ENCODE results near the gene SEZ6. TPM values are rescaled to one million over a fixed set of nuclear protein-coding genes. Genes with fewer than 3 reads are reported as not detected.

Gene SEZ6
- total and polyA plus RNA-seq, 10 of the 15 experiments (the other 5 are each of a cell fraction or from before 2014, with no cell fraction given): 0.05 to 0.87 (median 0.17) TPM; not detected in 4

GRCh38 chr17:28968914-28969295, 36.9 kb downstream of the SEZ6 start:
- no peak for DNase-seq (ENCODE audit: low read depth, low spot score)
- FAIRE-seq: no peak
- in situ Hi-C loops (cut with MboI): loop anchor here (5.0 kb wide), 1 partner anchor 153 kb away; no protein-coding TSS in a partner anchor

GRCh38 chr17:28968231-28968913, 37.5 kb downstream of the SEZ6 start:
- ATAC-seq (no peak), DNase-seq (ENCODE audit: low read depth, low spot score) (no peak), FAIRE-seq (no peak)
- Histone ChIP-seq H4K20me1 (ENCODE audit: control insufficient read depth, insufficient read depth) (no peaks in the 10 kb centered on the region), H3K4me2 (ENCODE audit: control insufficient read depth, insufficient read depth) (no peak overlapping the region), H3K79me2 (ENCODE audit: control insufficient read depth, insufficient read depth, low read length) (no peaks in the 10 kb centered on the region), H3K9ac (ENCODE audit: control insufficient read depth, insufficient read depth, low read length) (no peak overlapping the region), H3K36me3 (ENCODE audit: control insufficient read depth in 2 of 2, insufficient read depth in 2 of 2, low read length in 1 of 2) (no peaks in the 10 kb centered on the region), H3K4me1 (ENCODE audit: control insufficient read depth, insufficient read depth, low read length) (peaks cover 3% of the 10 kb centered on the region; the same call in 1 of the 2 replicates), H3K27me3 (replicated peaks in 1 of 2; ENCODE audit: control insufficient read depth in 2 of 2, insufficient read depth in 2 of 2, low read length in 1 of 2) (peaks cover 0 to 2% of the 10 kb centered on the region in 2 experiments; a peak in 1 of 4 replicates), H2AFZ (ENCODE audit: control insufficient read depth, low read depth, low read length) (no peak overlapping the region), H3K27ac (ENCODE audit: control insufficient read depth, insufficient read depth) (no peak overlapping the region), H3K4me3 (no peak overlapping the region), H3K9me3 (replicated peaks; ENCODE audit: control insufficient read depth, insufficient read depth, low read length) (no peaks in the 10 kb centered on the region)
- CTCF ChIA-PET: interaction anchor here (1.5 to 4.1 kb wide), 3 partner anchors 15 to 149 kb away, joined by 3 to 36 read pairs (median 21); no protein-coding TSS in a partner anchor
- no TSS peak for BruUV-seq (replicated peaks)
- TF ChIP-seq SMC3 (IDR thresholded peaks at IDR 0.05; ENCODE audit: borderline replicate concordance, low read length): no peak
- TF ChIP-seq YY1 (IDR thresholded peaks at IDR 0.05; ENCODE audit: low read depth, low read length): no peak
- TF ChIP-seq MYC (IDR thresholded peaks at IDR 0.05; ENCODE audit: insufficient read depth, insufficient read length, insufficient replicate concordance, low read length, severe bottlenecking): no peak
- no peak for TF ChIP-seq RBBP5 (conservative IDR thresholded peaks at IDR 0.05)
- no peak for TF ChIP-seq SREBF2 (IDR thresholded peaks at IDR 0.05; ENCODE audit: low read length)
- SMC1A ChIA-PET (ENCODE audit: uncharacterized antibody, unreplicated experiment): interaction anchor here (1.0 to 1.7 kb wide), 4 partner anchors 132 to 149 kb away, joined by 3 to 5 read pairs (median 3); no protein-coding TSS in a partner anchor
- RAD21 ChIA-PET (ENCODE audit: unreplicated experiment): interaction anchor here (0.7 kb wide), 1 partner anchor 149 kb away, joined by 3 read pairs; no protein-coding TSS in a partner anchor
- in situ Hi-C loops (cut with MboI) (loop anchor here (5.0 kb wide), 1 partner anchor 154 kb away; no protein-coding TSS in a partner anchor), intact Hi-C loops (cut with micrococcal nuclease; ENCODE audit: unreplicated experiment) (no loop called here)
- POLR2A ChIA-PET: no interaction called here
- WGBS (ENCODE audit: insufficient coverage, insufficient replicate concordance, low lambda C conversion rate, missing lambda C conversion rate): 30% methylated on average over 10 of the region's 10 CpGs

More at GRCh38 chr17:28968914-28969295, 36.9 kb downstream of the SEZ6 start:
- Histone ChIP-seq H3K4me1 (ENCODE audit: control insufficient read depth, insufficient read depth, low read length) (peaks cover 3% of the 10 kb centered on the region; the same call in 1 of the 2 replicates), H3K9ac (ENCODE audit: control insufficient read depth, insufficient read depth, low read length) (no peak overlapping the region), H3K4me2 (ENCODE audit: control insufficient read depth, insufficient read depth) (no peak overlapping the region), H4K20me1 (ENCODE audit: control insufficient read depth, insufficient read depth) (no peaks in the 10 kb centered on the region), H3K36me3 (ENCODE audit: control insufficient read depth in 2 of 2, insufficient read depth in 2 of 2, low read length in 1 of 2) (no peaks in the 10 kb centered on the region), H3K9me3 (replicated peaks; ENCODE audit: control insufficient read depth, insufficient read depth, low read length) (no peaks in the 10 kb centered on the region), H3K79me2 (ENCODE audit: control insufficient read depth, insufficient read depth, low read length) (no peaks in the 10 kb centered on the region), H3K27me3 (replicated peaks in 1 of 2; ENCODE audit: control insufficient read depth in 2 of 2, insufficient read depth in 2 of 2, low read length in 1 of 2) (no peaks in the 10 kb centered on the region), H3K27ac (ENCODE audit: control insufficient read depth, insufficient read depth) (no peak overlapping the region), H2AFZ (ENCODE audit: control insufficient read depth, low read depth, low read length) (no peak overlapping the region), H3K4me3 (no peak overlapping the region)
- ChIA-PET SMC1A (ENCODE audit: uncharacterized antibody, unreplicated experiment) (interaction anchor here (1.7 kb wide), 1 partner anchor 145 kb away, joined by 3 read pairs; no protein-coding TSS in a partner anchor), CTCF (interaction anchor here (1.5 to 4.1 kb wide), 3 partner anchors 15 to 149 kb away, joined by 3 to 36 read pairs (median 21); no protein-coding TSS in a partner anchor), POLR2A (no interaction called here), RAD21 (ENCODE audit: unreplicated experiment) (no interaction called here)
- WGBS (ENCODE audit: insufficient coverage, insufficient replicate concordance, low lambda C conversion rate, missing lambda C conversion rate): 82% methylated on average over 2 of the region's 2 CpGs
- no peak for TF ChIP-seq ZSCAN29 (IDR thresholded peaks at IDR 0.05)
- no peak for ATAC-seq
- BruUV-seq (replicated peaks): no TSS peak
- intact Hi-C loops (cut with micrococcal nuclease; ENCODE audit: unreplicated experiment): no loop called here

Data from GM12878 (cell line).